Measurements from ENCODE around the gene NEK10. TPM values are rescaled to one million over a fixed set of nuclear protein-coding genes. Genes with fewer than 3 reads are reported as not detected.

Gene NEK10
- total and polyA plus RNA-seq, 9 of the 15 experiments (the other 6 are each of a cell fraction or from before 2014, with no cell fraction given): 0.07 TPM; not detected in 8

- Histone ChIP-seq H3K27ac (ENCODE audit: extremely low read depth, low read depth, low read length) (no peak overlapping the region), H3K9me1 (ENCODE audit: control insufficient read depth, insufficient read depth, low read length) (no peaks in the 10 kb centered on the region), H3K4me2 (ENCODE audit: insufficient read depth, low read length) (no peak overlapping the region), H3K4me1 (replicated peaks in 1 of 2; ENCODE audit: control insufficient read depth in 2 of 2, insufficient read depth in 2 of 2, low read length in 2 of 2) (no peaks in the 10 kb centered on the region), H3K79me2 (ENCODE audit: control insufficient read depth, insufficient read depth, low read length) (no peaks in the 10 kb centered on the region), H2AFZ (ENCODE audit: low read depth, low read length) (no peak overlapping the region), H3K9me3 (replicated peaks; ENCODE audit: control insufficient read depth, insufficient read depth, low read depth, low read length) (no peaks in the 10 kb centered on the region), H3K36me3 (ENCODE audit: control insufficient read depth, insufficient read depth, low read length) (no peaks in the 10 kb centered on the region), H4K20me1 (replicated peaks; ENCODE audit: control insufficient read depth, insufficient read depth, low read length) (no peaks in the 10 kb centered on the region), H3K9ac (ENCODE audit: insufficient read depth in 1 of 2, low read depth in 2 of 2, low read length in 2 of 2) (no peak overlapping the region), H3K4me3 (no peak overlapping the region), H3K27me3 (ENCODE audit: control insufficient read depth in 2 of 2, insufficient read depth in 2 of 2, low read length in 2 of 2) (no peaks in the 10 kb centered on the region)
- ChIA-PET POLR2A (no interaction called here), CTCF (ENCODE audit: low intra/inter-chr PET ratio) (no interaction called here)
- in situ Hi-C loops (cut with MboI) (no loop called here), intact Hi-C loops (cut with micrococcal nuclease) (no loop called here)
- no peak for ATAC-seq
- no peak for FAIRE-seq
- no peak for TF ChIP-seq SREBF2 (CRISPR knock-in tag; IDR thresholded peaks at IDR 0.05)
- TF ChIP-seq MBD2 (IDR thresholded peaks at IDR 0.05; ENCODE audit: borderline replicate concordance, low read depth): no peak
- no peak for TF ChIP-seq MYNN (IDR thresholded peaks at IDR 0.05)
- TF ChIP-seq MYNN (CRISPR knock-in tag; IDR thresholded peaks at IDR 0.05): no peak
- TF ChIP-seq ETS2 (tag; IDR thresholded peaks at IDR 0.05; ENCODE audit: borderline replicate concordance, poor library complexity, severe bottlenecking): no peak
- 6% methylated on average over 1 of the region's 1 CpG for WGBS (ENCODE audit: insufficient coverage, low coverage, missing lambda C conversion rate)
- DNase-seq (ENCODE audit: extremely low read depth in 1 of 4, low spot score in 3 of 4): no peak
- no TSS peak for BruUV-seq (replicated peaks)
Observed at GRCh38 chr3:27384191-27384590, 15.0 kb upstream of the NEK10 start.

GRCh38 chr3:27380433-27381357, 11.5 kb upstream of the NEK10 start:
- 15% methylated on average over 3 of the region's 3 CpGs for WGBS (ENCODE audit: insufficient coverage, low coverage, missing lambda C conversion rate)
- H4K20me1 ChIP-seq (replicated peaks; ENCODE audit: control insufficient read depth, insufficient read depth, low read length): no peaks in the 10 kb centered on the region
- no peak for DNase-seq (ENCODE audit: extremely low read depth in 1 of 4, low spot score in 3 of 4)
- H3K27ac ChIP-seq (ENCODE audit: extremely low read depth, low read depth, low read length): no peak overlapping the region
- intact Hi-C loops (cut with micrococcal nuclease) (no loop called here), in situ Hi-C loops (cut with MboI) (no loop called here)
- no peaks in the 10 kb centered on the region for H3K9me3 ChIP-seq (replicated peaks; ENCODE audit: control insufficient read depth, insufficient read depth, low read depth, low read length)
- CTCF ChIA-PET (ENCODE audit: low intra/inter-chr PET ratio): no interaction called here
- H3K4me2 ChIP-seq (ENCODE audit: insufficient read depth, low read length): no peak overlapping the region
- H3K4me1 ChIP-seq (replicated peaks in 1 of 2; ENCODE audit: control insufficient read depth in 2 of 2, insufficient read depth in 2 of 2, low read length in 2 of 2): no peaks in the 10 kb centered on the region
- H3K9me1 ChIP-seq (ENCODE audit: control insufficient read depth, insufficient read depth, low read length): no peaks in the 10 kb centered on the region
- H3K27me3 ChIP-seq (ENCODE audit: control insufficient read depth in 2 of 2, insufficient read depth in 2 of 2, low read length in 2 of 2): no peaks in the 10 kb centered on the region
- no peak for ATAC-seq
- no peaks in the 10 kb centered on the region for H3K79me2 ChIP-seq (ENCODE audit: control insufficient read depth, insufficient read depth, low read length)
- no peak overlapping the region for H2AFZ ChIP-seq (ENCODE audit: low read depth, low read length)
- POLR2A ChIA-PET: no interaction called here
- H3K9ac ChIP-seq (ENCODE audit: insufficient read depth in 1 of 2, low read depth in 2 of 2, low read length in 2 of 2): no peak overlapping the region
- FAIRE-seq: no peak
- no TSS peak for BruUV-seq (replicated peaks)
- H3K4me3 ChIP-seq: no peak overlapping the region
- no peaks in the 10 kb centered on the region for H3K36me3 ChIP-seq (ENCODE audit: control insufficient read depth, insufficient read depth, low read length)
- TF ChIP-seq HDAC8 (tag; IDR thresholded peaks at IDR 0.05) (no peak), NFE2L1 (tag; IDR thresholded peaks at IDR 0.05; ENCODE audit: borderline replicate concordance, low read depth) (no peak), DACH1 (IDR thresholded peaks at IDR 0.05; ENCODE audit: partially characterized antibody) (no peak), ZNF232 (CRISPR knock-in tag; IDR thresholded peaks at IDR 0.05) (no peak), ZFP91 (CRISPR knock-in tag; IDR thresholded peaks at IDR 0.05) (no peak), SIX5 (IDR thresholded peaks at IDR 0.05; ENCODE audit: borderline replicate concordance in 1 of 2, insufficient read depth in 1 of 2, low read depth in 1 of 2, low read length in 2 of 2) (no peak), MCM3 (IDR thresholded peaks at IDR 0.05) (no peak), XRCC3 (IDR thresholded peaks at IDR 0.05) (no peak), NR3C1 (CRISPR knock-in tag; IDR thresholded peaks at IDR 0.05) (no peak)
